Right atrium auricular region (tissue), 2 donors: Measurements from ENCODE around the gene IGFBP1. TPM values are rescaled to one million over a fixed set of nuclear protein-coding genes. Genes with fewer than 3 reads are reported as not detected.
A peak's percentile ranks its signal among the peaks of the same experiment; 100 is the strongest.

Source experiments
- DNase-seq: peaks from one replicate; pipeline ENCODE4 v3.0.0-alpha.2; 2019; ENCODE audit warnings: low spot score
- H3K27ac ChIP-seq, 2 donors: fragments of 200-600 bp; sonication (generic); 1 replicate in 1 of 2; 2 replicates in 1 of 2; pipeline ENCODE4 v1.5.1; 2016 to 2019
- H3K27me3 ChIP-seq, 2 donors: fragments of 200-600 bp; sonication (generic); one replicate each; pipeline versions ENCODE4 v1.5.1 to v1.6.0; 2017 to 2019
- H3K36me3 ChIP-seq: fragments of 200-600 bp; sonication (generic); one replicate; pipeline ENCODE4 v1.5.1; 2016
- H3K4me1 ChIP-seq, 2 donors: fragments of 200-600 bp; sonication (generic); one replicate each; pipeline versions ENCODE4 v1.5.1 to v1.6.0; 2017 to 2019
- H3K4me3 ChIP-seq, 2 donors: fragments of 200-600 bp; sonication (generic); 1 replicate in 1 of 2; 2 replicates in 1 of 2; pipeline ENCODE4 v1.5.1; 2017 to 2019; ENCODE audit warnings: mild to moderate bottlenecking in 1 of 2, moderate library complexity in 1 of 2
- H3K9me3 ChIP-seq, 2 donors: fragments of 200-600 bp; sonication (generic); one replicate each; pipeline ENCODE4 v1.5.1; 2019
- CTCF ChIP-seq, 2 donors: fragments of 200-600 bp; sonication (generic); IDR thresholded peaks; one replicate each; pipeline ENCODE4 v1.5.1; 2019; ENCODE audit warnings: antibody characterized with exemption in 2 of 2
- total RNA-seq, 2 donors: library from RNA; depleted of rRNA; stranded (reverse); fragments of >200 nt; gene quantifications; one replicate each; pipeline ENCODE4 v1.1.0, GENCODE V29; 2016

IGFBP1 gene
- total RNA-seq, 2 donors from 2014 or later = 1.6 TPM; not detected in 1

- no peak for DNase-seq
- no peak overlapping the region for H3K27ac ChIP-seq
- H3K9me3 ChIP-seq = no peaks in the 10 kb centered on the region
- H3K4me3 ChIP-seq = peak overlapping the region in 1 of 2 donors; percentile 21
- H3K27me3 ChIP-seq = no peaks in the 10 kb centered on the region
- TF ChIP-seq CTCF (IDR thresholded peaks at IDR 0.05) = no peak
- H3K4me1 ChIP-seq = peaks cover 0 to 45% of the 10 kb centered on the region in 2 donors
- peaks cover 8% of the 10 kb centered on the region for H3K36me3 ChIP-seq
Observed at GRCh38 chr7:45918556-45918955, 30.3 kb downstream of the IGFBP1 start.

DNA sequence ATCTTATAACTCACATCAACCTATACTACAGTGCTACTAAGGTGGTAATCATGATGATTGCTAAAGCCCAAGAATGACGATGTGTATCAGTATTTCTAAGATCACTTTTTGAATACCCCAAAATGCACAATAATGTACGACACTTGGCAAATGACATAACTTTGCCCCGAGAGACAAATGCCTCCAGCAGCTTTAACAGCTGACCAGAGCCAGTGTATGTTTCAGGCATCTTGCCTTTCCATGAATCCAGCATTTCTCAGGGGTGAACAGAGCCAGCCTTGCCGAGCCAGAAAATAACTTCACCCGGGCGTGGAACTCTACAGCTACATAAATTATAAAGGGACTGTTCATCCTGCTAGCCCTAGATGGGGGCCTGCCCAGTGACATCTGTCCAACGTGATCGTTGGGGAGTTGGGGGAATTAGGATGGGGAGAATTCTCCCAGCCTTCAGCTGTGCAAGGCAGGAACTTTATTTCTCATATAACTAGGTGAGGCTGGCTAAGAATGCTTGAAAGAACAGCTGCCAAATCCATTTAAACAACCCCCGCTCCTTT, 31.0 kb downstream of the IGFBP1 start:
- Histone ChIP-seq H3K9me3 (no peaks in the 10 kb centered on the region), H3K4me1 (peaks cover 0 to 51% of the 10 kb centered on the region in 2 donors), H3K4me3 (peak overlapping the region; percentile 39 to 56), H3K27me3 (no peaks in the 10 kb centered on the region), H3K27ac (no peak overlapping the region), H3K36me3 (peaks cover 8% of the 10 kb centered on the region)
- TF ChIP-seq CTCF (IDR thresholded peaks at IDR 0.05) = no peak
- DNase-seq = peak; percentile 49

GRCh38 chr7:45919993-45920459, 31.7 kb downstream of the IGFBP1 start:
- no peak for DNase-seq
- Histone ChIP-seq H3K27ac (peak overlapping the region in 1 of 2 donors; percentile 35), H3K4me3 (peak overlapping the region; percentile 39 to 56), H3K4me1 (peaks cover 0 to 51% of the 10 kb centered on the region in 2 donors), H3K9me3 (no peaks in the 10 kb centered on the region), H3K27me3 (no peaks in the 10 kb centered on the region), H3K36me3 (peaks cover 8% of the 10 kb centered on the region)
- no peak for TF ChIP-seq CTCF (IDR thresholded peaks at IDR 0.05)

DNA sequence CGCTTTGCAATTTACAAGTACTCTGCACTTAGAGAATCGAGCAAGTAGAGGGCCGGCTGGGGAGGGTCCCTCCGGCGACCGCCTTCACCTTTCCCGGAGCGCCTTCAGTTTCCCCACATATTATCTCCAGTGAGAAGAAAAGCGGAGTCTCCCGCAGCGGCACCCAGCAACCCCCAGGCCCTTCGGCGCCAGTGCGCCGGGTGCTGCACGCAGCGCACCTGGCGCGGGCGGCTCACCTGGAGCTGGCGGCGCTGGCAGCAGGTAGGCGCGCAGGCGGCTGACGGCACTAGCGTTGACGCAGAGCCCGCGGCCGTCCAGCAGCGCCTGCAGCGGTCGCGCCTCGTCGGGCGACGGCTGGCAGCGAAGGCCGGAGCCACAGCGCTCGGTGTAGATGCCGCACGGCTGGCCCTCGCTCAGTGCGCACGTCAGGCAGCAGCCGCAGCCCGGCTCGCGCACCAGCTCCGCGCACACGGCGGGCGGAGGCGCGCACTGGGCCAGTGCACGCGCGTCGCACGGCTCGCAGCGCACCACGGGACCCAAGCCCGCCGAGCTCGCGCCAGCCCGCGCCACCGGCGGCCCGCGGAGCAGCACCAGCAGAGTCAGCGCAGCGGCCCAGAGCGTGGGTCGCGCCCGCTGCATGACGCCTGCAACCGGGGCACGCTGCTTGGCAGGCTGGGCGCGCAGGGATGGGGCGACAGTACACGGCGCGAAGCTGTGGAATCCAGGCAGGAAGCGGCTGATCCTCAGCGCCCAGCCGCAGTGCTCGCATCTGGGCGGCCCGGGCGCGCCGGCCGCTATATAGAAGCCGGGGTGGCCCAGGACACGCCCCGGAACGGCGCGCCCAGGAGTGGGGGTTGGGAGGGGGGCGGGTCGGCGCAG, 32.5 kb downstream of the IGFBP1 start, which contains the start of gene IGFBP3:
Gene IGFBP3, minus strand, starts transcription at position 771 of the 879 bp plus-strand sequence. Its CDS starts 132 bp downstream, at position 639.
- Histone ChIP-seq H3K36me3 (peaks cover 8% of the 10 kb centered on the region), H3K4me1 (peaks cover 0 to 51% of the 10 kb centered on the region in 2 donors), H3K27ac (peak within 1 kb of the TSS in 1 of 2 donors; percentile 56), H3K27me3 (no peaks in the 10 kb centered on the region), H3K9me3 (no peaks in the 10 kb centered on the region), H3K4me3 (peak within 1 kb of the TSS; percentile 39 to 56)
- TF ChIP-seq CTCF (IDR thresholded peaks at IDR 0.05) = no peak
- no peak for DNase-seq

DNA sequence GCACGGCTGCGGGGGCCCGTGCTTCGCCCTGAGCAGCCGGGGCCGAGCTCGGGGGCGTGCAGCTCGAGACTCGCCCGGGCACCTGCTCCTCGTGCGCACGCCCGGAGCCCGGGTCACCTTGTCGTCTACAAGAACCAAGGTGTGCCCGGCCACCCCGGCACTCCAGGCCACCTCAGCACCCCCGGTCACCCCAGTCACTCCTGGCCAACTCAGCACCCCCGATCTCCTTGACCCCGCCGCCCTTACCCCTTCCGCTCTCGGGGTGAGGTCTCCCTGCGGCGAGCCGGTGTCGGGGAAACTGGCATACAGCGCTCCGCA, 33.1 kb downstream of the IGFBP1 start:
- Histone ChIP-seq H3K27me3 (no peaks in the 10 kb centered on the region), H3K36me3 (peaks cover 4% of the 10 kb centered on the region), H3K9me3 (no peaks in the 10 kb centered on the region), H3K4me1 (peaks cover 0 to 51% of the 10 kb centered on the region in 2 donors), H3K4me3 (peak overlapping the region; percentile 39 to 56), H3K27ac (peak overlapping the region in 1 of 2 donors; percentile 56)
- TF ChIP-seq CTCF (IDR thresholded peaks at IDR 0.05) = no peak
- no peak for DNase-seq
